ENCODE results near the gene MORC2. TPM values are rescaled to one million over a fixed set of nuclear protein-coding genes. Genes with fewer than 3 reads are reported as not detected.

The MORC2 gene
- total RNA-seq, 2 experiments from 2014 or later, result 27.1 to 27.9 TPM

GRCh38 chr22:30889996-30890480 is 78.5 kb downstream of the MORC2 start:
- POLR2A ChIA-PET, result no interaction called here

GRCh38 chr22:30889268-30889995 is 79.1 kb downstream of the MORC2 start:
- intact Hi-C loops (cut with DNase I, micrococcal nuclease), result no loop called here
- ATAC-seq (ENCODE audit: poor library complexity), result no peak
- peaks cover 5% of the 10 kb centered on the region for H3K36me3 Mint-ChIP-seq (ENCODE audit: low read depth)

More at GRCh38 chr22:30889996-30890480, 78.5 kb downstream of the MORC2 start:
- no peaks in the 10 kb centered on the region for H3K27me3 Mint-ChIP-seq
- no peaks in the 10 kb centered on the region for H3K9me3 Mint-ChIP-seq
- Histone ChIP-seq H3K27me3 (ENCODE audit: control insufficient read depth in 1 of 2, insufficient read depth in 2 of 2, low read length in 2 of 2) (no peaks in the 10 kb centered on the region), H3K4me3 (ENCODE audit: low read length) (no peak overlapping the region), H3K36me3 (ENCODE audit: insufficient read depth, low read length) (peaks cover 17% of the 10 kb centered on the region), H3K4me1 (ENCODE audit: insufficient read depth, low read length) (peaks cover 30% of the 10 kb centered on the region), H3K27ac (ENCODE audit: low read depth in 1 of 2, low read length in 2 of 2) (no peak overlapping the region), H3K9me3 (ENCODE audit: control insufficient read depth in 1 of 2, insufficient read depth in 1 of 2, low read length in 2 of 2) (no peaks in the 10 kb centered on the region)
- H3K27ac Mint-ChIP-seq, result no peak overlapping the region
- intact Hi-C loops (cut with DNase I, micrococcal nuclease), result no loop called here
- no peak overlapping the region for H3K4me3 Mint-ChIP-seq
- H3K36me3 Mint-ChIP-seq (ENCODE audit: low read depth), result peaks cover 9% of the 10 kb centered on the region
- peaks cover 32% of the 10 kb centered on the region for H3K4me1 Mint-ChIP-seq (ENCODE audit: low read depth)
- DNase-seq, result peak in 2 of 14 experiments; percentile 2 to 17
- no peak for ATAC-seq (ENCODE audit: poor library complexity)
- CTCF ChIA-PET, result interaction anchor here (1.3 to 1.9 kb wide), 3 partner anchors 31 to 255 kb away, joined by 3 to 6 read pairs (median 4); no protein-coding TSS in a partner anchor
- no peak for TF ChIP-seq CTCF (IDR thresholded peaks at IDR 0.05)

GRCh38 chr22:30887861-30888260 is 80.7 kb downstream of the MORC2 start:
- Histone ChIP-seq H3K27me3 (ENCODE audit: control insufficient read depth in 1 of 2, insufficient read depth in 2 of 2, low read length in 2 of 2) (no peaks in the 10 kb centered on the region), H3K36me3 (ENCODE audit: insufficient read depth, low read length) (peaks cover 17% of the 10 kb centered on the region), H3K9me3 (ENCODE audit: control insufficient read depth in 1 of 2, insufficient read depth in 1 of 2, low read length in 2 of 2) (no peaks in the 10 kb centered on the region), H3K4me1 (ENCODE audit: insufficient read depth, low read length) (peaks cover 14% of the 10 kb centered on the region), H3K4me3 (ENCODE audit: low read length) (no peak overlapping the region), H3K27ac (ENCODE audit: low read depth in 1 of 2, low read length in 2 of 2) (no peak overlapping the region)
- Mint-ChIP-seq H3K4me3 (no peak overlapping the region), H3K27ac (no peak overlapping the region), H3K4me1 (ENCODE audit: low read depth) (peaks cover 13% of the 10 kb centered on the region), H3K36me3 (ENCODE audit: low read depth) (peaks cover 5% of the 10 kb centered on the region), H3K9me3 (no peaks in the 10 kb centered on the region), H3K27me3 (no peaks in the 10 kb centered on the region)
- peak in 1 of 14 experiments; percentile 5 for DNase-seq
- POLR2A ChIA-PET, result no interaction called here
- intact Hi-C loops (cut with DNase I, micrococcal nuclease), result no loop called here
- CTCF ChIA-PET, result no interaction called here
- TF ChIP-seq CTCF (IDR thresholded peaks at IDR 0.05), result no peak
- ATAC-seq (ENCODE audit: poor library complexity), result no peak

More at GRCh38 chr22:30889268-30889995, 79.1 kb downstream of the MORC2 start:
- no peaks in the 10 kb centered on the region for H3K27me3 ChIP-seq (ENCODE audit: control insufficient read depth in 1 of 2, insufficient read depth in 2 of 2, low read length in 2 of 2)
- no peak overlapping the region for H3K4me3 ChIP-seq (ENCODE audit: low read length)
- Mint-ChIP-seq H3K4me3 (no peak overlapping the region), H3K27ac (no peak overlapping the region), H3K4me1 (ENCODE audit: low read depth) (peaks cover 26% of the 10 kb centered on the region), H3K9me3 (no peaks in the 10 kb centered on the region), H3K27me3 (no peaks in the 10 kb centered on the region)
- H3K36me3 ChIP-seq (ENCODE audit: insufficient read depth, low read length), result peaks cover 17% of the 10 kb centered on the region
- H3K9me3 ChIP-seq (ENCODE audit: control insufficient read depth in 1 of 2, insufficient read depth in 1 of 2, low read length in 2 of 2), result no peaks in the 10 kb centered on the region
- no peak overlapping the region for H3K27ac ChIP-seq (ENCODE audit: low read depth in 1 of 2, low read length in 2 of 2)
- peak in 2 of 14 experiments; percentile 4 to 27 for DNase-seq
- peaks cover 29% of the 10 kb centered on the region for H3K4me1 ChIP-seq (ENCODE audit: insufficient read depth, low read length)
- POLR2A ChIA-PET, result no interaction called here
- CTCF ChIA-PET, result no interaction called here
- TF ChIP-seq CTCF (IDR thresholded peaks at IDR 0.05), result no peak
